Measurements from ENCODE around the gene NEAT1.
"Not testable (repeated sequence)": the region's sequence is repeated elsewhere in the genome, so short reads cannot be mapped to it uniquely, and the experiment has no call there.

NEAT1 gene

GRCh38 chr11:65404638-65405339, 17.8 kb upstream of the NEAT1 start:
- no peak for DNase-seq (ENCODE audit: low read depth in 2 of 3, low spot score in 1 of 3)

GRCh38 chr11:65410936-65411680, 11.5 kb upstream of the NEAT1 start:
- DNase-seq (ENCODE audit: low read depth in 2 of 3, low spot score in 1 of 3) = no peak

GRCh38 chr11:65411681-65412070, 10.9 kb upstream of the NEAT1 start:
- no peak for DNase-seq (ENCODE audit: low read depth in 2 of 3, low spot score in 1 of 3)

- no peak for DNase-seq (ENCODE audit: low read depth in 2 of 3, low spot score in 1 of 3)
These were observed 10.1 kb upstream of the NEAT1 start for GRCh38 chr11:65412271-65413076.

DNA sequence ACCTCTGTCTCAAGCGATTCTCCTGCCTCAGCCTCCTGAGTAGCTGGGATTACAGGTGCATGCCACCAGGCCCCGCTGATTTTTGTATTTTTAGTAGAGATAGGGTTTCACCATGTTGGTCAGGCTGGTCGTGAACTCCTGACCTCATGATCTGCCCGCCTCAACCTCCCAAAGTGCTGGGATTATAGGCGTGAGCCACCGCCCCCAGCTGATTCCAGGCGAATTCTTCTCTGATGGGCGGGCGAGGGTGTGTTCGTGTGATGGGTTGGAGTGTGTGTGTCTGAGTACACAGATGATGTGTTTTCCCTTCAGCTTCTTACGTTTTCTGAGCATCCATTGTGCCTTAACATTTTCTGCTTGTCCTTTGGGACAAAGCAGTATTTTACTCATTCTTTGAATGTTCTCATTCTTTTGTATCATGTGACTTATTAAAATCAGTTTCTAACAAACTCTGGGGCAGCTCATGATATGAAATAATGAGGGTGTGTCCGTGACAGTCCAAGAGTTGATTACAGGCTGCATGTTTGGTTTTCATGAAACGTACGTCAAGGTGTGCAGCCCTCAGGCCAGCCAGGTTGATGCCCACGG, 9.4 kb upstream of the NEAT1 start:
- DNase-seq (ENCODE audit: low read depth in 2 of 3, low spot score in 1 of 3) = not testable (repeated sequence)

DNA sequence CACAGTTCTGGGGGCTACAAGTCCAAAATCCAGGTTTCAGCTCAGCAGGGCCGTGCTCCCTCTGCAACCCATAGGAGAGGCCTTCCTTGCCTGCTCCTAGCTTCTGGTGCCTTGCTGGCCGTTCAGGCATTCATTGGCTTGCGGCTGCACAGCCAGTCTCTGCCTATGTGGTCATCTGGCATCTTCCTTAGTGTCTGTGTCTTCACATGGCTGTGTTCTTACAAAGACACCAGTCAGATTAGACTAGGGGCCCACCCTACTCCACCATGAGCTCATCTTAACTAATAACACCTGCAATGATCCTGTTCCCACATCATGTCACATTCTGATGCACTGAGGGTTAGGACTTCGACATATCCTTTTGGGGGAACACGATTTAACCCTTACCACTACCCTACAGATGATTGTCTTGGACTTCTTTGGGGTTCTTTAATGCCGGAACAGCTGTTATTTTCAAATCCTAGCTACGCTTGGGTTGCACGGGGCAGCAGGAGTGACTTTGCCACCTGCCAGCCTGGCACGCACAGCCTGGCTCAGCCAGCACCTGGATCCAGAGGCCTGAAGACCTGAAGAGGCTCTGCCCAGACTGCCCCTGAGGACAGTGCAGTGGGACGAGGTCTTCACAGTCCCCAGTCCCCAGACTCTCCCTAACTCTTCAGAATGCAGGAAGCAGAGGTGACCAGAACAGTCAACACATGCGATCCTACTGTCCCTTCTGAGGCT, 7.7 kb upstream of the NEAT1 start:
- DNase-seq (ENCODE audit: low read depth in 2 of 3, low spot score in 1 of 3) = no peak

DNA sequence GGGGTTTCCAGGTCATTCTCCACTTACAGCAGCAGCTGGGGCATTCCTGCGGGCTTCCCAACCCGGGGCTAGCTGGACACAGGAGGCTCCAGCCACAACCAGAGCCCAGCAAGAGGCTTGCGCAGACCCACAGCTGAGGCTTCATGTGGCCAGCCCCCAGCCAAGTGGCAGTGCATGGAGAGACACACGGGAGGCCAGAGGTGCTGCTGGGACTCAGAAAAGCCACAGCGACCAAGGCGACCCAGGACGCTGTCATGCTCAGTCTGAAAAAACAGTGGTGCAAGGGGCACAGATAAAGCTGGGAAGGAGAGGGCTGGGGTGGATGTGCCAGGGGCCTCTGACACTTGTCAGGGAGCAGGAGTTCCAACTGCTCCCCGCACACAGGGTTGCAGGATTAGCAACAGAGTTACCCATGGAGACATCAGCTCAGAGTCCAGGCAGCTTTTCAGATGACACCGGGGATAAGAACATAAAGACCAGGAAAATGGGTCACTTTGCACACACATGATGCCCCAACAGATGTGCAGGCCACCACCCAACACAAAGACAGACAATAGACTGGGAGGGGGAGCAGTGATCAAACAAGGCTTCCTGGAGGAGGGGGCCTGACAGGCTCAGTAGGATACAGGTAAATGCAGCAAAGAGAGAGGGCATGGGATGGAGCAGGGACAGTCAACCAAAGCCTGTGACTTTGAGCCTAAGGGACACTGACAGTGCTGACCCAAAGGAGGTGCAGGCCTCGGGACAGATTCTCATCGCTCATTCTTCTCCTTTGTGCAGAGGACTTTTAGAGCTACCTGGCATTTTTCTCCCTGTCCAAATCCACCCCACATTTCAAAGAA, 6.9 kb upstream of the NEAT1 start:
- no peak for DNase-seq (ENCODE audit: low read depth in 2 of 3, low spot score in 1 of 3)

DNA sequence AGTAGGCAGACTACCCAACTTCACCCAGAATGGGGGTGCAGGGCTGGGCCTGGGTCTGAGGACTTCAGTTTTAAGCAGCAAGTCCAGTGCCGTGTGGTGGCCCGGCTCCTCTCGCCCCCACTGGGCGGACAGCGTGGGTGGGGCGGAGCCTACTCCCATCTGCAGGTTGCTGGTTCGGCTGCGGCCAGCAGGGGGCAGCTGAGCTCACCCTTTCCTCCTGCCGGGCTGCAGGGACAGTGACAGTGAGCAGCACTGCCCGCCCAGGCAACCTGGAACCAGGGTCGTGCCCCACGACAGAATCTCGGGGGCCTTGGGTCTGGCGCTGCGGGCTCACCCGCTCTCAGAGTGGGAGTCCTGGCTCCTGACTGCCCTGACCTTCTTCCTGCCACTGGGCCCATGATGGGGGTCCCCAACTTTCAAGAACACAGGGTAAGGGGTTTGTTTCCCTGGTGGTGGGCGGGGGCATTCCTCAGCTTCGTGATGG, 6.2 kb upstream of the NEAT1 start:
- DNase-seq (ENCODE audit: low read depth in 2 of 3, low spot score in 1 of 3) = peak; percentile 89 to 94 (median 90)

DNA sequence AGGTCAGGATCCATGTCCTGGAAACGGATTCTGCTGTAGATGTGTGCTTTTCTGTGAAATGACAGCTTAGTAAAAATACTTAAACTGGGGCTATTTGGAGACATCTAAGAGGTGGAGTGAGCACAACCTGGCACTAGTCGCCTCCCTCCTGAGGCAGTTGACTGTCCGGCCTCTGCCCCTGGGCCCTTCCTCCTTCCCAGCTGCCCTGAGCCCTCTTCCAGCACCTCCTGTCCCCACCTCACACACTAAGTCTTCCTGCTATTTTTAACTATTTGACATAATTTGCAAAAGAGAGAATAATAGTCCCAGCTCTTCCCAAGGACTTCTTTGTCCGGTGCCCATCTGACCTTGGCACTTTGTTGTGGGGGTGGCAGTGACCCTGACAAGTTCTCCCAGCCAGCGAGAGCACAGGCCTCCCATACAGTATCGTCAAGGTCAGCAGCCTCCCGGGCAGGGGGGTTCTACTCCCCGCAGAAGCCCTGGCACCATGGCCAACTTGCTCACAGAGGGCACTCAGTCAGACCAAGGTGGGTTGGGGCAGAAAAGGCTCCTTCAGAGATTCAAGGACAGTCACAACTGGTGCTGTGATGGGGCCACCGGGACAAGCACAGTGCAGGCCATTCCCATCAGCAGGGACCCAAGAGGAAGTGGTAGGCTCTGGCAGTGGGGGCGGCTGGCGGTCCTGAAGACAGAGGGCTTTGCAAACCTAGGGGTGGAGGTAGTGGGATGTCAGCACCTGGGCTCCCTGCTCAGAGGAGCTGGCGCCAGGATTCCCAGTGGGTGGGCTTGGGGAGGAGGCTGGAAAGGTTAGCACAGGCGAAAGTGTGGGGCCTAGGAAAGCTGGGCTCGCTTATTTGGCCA, 5.5 kb upstream of the NEAT1 start:
- no peak for DNase-seq (ENCODE audit: low read depth in 2 of 3, low spot score in 1 of 3)

GRCh38 chr11:65417702-65418430, 4.7 kb upstream of the NEAT1 start:
- DNase-seq (ENCODE audit: low read depth in 2 of 3, low spot score in 1 of 3) = peak in 1 of 3 donors; percentile 30

DNA sequence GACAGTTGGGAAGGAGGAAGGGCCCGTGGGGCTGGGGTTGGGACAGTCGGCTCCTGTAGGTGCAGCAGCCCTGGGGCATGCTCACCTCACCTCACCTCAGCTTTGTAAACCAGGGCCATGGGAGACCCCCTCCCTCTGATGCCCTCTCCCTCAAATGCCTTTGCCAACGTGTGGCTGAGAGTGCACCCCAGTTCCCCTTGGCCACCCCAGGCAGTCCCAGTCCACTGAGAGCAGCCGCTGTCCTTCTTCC, 4.2 kb upstream of the NEAT1 start:
- DNase-seq (ENCODE audit: low read depth in 2 of 3, low spot score in 1 of 3) = no peak

- DNase-seq (ENCODE audit: low read depth in 2 of 3, low spot score in 1 of 3) = peak; percentile 86 to 92 (median 89)
These were observed 3.7 kb upstream of the NEAT1 start for GRCh38 chr11:65418681-65419459.

DNA sequence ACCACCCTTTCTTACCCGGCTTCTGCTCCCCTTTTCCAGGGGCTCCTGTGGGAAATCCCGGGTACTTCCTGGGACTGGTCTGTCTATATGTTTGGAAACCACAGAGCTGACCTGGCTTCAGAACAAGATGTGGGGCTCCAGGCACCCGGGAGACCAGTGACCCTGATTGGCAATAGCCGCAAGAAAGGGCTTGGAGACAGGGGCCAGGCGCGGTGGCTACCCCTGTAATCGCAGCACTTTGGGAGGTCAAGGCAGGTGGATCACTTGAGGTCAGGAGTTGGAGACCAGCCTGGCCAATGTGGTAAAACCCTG, 3.2 kb upstream of the NEAT1 start:
- DNase-seq (ENCODE audit: low read depth in 2 of 3, low spot score in 1 of 3) = no peak

DNA sequence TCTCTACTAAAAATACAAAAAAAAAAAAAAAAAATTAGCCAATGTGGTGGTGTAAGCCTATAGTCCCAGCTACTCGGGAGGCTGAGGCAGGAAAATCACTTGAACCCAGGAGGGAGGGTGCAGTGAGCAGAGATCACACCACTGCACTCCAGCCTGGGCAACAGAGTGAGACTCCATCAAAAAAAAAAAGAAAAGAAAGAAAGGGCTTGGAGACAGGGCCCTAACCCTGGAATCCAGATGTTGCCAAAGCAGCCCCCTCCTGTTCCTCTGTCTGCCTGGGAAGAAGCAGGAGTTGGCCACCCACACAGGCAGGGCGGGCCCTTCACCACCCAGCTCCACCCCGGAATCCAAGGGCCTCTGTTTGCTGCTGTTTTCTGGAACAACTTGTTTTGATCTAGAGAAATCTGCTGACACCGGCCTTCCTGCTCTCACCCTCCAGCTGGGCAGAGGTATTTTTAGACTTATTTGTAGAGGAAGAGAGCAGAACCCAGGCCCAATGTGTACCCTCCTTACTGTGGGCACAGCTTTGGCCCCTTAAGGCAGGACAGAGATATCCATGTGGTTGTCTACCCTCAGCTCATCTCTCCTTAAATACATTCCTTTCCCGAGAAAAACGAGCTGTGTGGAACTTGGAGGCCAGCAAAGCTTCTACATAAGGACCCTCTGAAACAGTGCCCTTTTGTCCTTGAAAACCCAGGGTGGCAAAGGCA, 2.7 kb upstream of the NEAT1 start:
- peak; percentile 56 to 70 (median 57) for DNase-seq (ENCODE audit: low read depth in 2 of 3, low spot score in 1 of 3)

GRCh38 chr11:65420506-65420905, 2.1 kb upstream of the NEAT1 start:
- DNase-seq (ENCODE audit: low read depth in 2 of 3, low spot score in 1 of 3) = no peak

DNA sequence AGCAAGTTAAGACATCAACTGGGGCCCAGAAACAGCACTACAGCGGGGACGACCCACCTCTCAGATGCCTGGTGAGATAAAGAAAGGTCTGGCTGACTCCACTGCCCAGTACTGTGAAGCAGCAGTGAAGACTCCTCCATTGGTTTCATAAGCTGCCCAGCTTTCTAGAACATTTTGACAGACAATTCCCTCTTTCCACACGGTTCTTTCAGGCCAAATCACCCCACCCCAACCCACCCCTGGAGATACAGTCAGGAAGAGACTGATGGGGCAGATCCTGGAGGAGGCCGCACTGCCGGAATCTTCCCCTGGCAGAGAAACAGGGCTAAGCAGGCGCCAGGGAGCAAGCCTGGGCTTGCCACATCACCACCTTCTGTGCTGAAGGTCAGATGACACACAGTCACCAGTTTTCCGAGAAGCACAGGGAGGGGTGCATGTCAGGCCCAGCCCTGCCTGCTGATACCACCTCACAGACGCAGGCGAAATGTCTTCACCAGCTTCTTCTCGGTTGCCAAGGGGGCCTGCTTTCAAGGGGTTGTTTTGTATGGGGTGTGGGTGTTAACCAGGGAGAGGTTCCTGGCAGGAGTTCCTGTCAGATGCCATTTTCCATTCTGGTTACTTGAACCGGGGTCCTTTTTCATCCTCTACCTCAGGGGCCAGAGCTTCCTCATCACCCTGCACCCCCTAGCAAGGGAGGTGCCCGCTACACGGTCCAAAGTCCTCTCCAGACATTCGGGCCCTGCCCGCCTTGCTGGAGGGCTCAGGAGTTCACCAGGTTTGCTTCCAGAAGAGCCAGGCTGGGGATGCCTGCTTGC, 1.4 kb upstream of the NEAT1 start:
- peak; percentile 79 to 88 (median 82) for DNase-seq (ENCODE audit: low read depth in 2 of 3, low spot score in 1 of 3)

All from stimulated activated CD4-positive, alpha-beta T cell treated with anti-CD3 and anti-CD28 coated beads, Interleukin-12 subunit alpha, Interleukin-12 subunit beta, amount 100 ng/mL, for 48 hours (primary cell).